ENCODE results near the gene USP1. TPM values are rescaled to one million over a fixed set of nuclear protein-coding genes. Genes with fewer than 3 reads are reported as not detected.

USP1 gene
- total RNA-seq, 1 donor from 2014 or later, result 37.8 TPM

DNA sequence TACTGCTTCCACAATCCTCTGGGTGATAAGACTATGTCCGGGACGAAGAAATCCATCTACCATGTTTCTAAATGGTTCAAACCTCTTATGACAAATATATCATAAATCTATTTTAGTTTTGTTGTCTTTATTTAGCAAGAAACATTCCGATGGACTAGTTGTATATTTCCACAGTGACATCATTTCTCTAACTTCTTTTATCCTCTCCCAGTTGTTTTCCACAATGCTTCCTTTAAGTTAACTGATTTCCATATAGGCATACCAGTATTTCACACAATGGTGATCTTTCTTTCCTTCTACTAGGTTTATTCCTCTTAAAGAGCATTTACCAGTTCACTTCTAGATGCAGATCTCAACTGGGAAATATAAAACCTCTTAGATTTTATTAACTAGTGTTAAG, 44.8 kb downstream of the USP1 start:
- DNase-seq (ENCODE audit: low read depth, low spot score), result no peak

GRCh38 chr1:62484824-62485468, 48.1 kb downstream of the USP1 start:
- DNase-seq (ENCODE audit: low read depth, low spot score), result no peak

- DNase-seq (ENCODE audit: low read depth, low spot score), result no peak
Observed at GRCh38 chr1:62487956-62488355, 51.1 kb downstream of the USP1 start.

DNA sequence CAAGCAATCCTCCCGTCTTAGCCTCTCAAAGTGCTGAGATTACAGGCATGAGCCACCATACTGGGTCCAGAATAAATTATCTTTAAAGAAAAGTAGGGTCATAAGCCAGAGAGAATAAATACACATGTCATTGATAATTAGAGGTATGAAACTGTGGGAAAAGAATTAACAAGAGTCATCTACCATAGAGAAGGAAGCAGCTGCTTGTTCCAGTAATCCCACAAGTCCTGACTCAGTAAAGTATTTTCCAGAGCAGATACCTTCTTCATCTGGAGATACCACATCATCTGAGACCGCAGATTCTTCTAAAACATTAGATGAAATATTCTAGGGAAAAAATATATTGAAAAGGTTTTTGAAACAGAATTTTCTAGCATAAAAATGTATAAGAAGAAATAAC, 55.7 kb downstream of the USP1 start:
- DNase-seq (ENCODE audit: low read depth, low spot score), result no peak

DNA sequence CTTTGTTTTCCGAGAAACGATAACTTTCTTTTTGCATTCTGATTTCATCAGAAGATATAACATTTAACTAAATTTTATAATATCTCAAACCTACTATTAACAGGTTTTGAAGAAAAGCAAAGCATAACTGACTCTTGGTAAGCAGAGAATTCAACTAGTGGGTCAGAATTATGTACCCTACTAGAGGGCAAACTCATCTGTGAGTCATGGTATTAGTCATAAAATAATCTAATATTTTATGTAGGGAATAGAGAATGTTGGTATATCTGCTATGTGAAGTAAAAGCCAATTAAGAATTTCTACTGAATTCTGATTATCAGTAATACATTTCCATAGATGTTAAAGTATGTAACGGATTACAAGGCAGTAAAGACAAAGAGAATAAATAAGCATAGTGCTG, 56.8 kb downstream of the USP1 start:
- no peak for DNase-seq (ENCODE audit: low read depth, low spot score)

- DNase-seq (ENCODE audit: low read depth, low spot score), result no peak
Observed at GRCh38 chr1:62494137-62494536, 57.3 kb downstream of the USP1 start.

DNA sequence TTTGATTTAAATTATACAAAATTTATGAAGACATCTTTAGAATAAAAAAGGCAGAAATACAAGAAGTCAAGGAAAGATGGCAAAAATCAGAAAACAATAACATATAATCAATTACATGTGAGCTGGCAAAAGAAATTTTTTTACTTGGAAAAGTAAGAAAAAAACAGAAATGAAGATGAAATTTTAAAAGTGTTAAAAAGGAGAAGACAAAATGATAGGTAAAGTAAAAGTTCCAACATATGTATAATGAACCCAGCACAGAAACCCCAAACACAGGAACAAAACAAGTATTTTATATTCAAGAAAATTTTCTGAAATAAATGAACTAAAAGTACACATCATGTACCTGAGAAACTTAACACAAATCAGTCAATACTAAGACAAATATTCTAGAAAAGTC, 63.4 kb downstream of the USP1 start:
- no peak for DNase-seq (ENCODE audit: low read depth, low spot score)

Other genes with a start within 250 kb of the USP1 start
- gene L1TD1, start 242.2 kb upstream of the USP1 start, total RNA-seq, result not detected in 2 replicates
- gene KANK4, start 117.6 kb upstream of the USP1 start, total RNA-seq, result not detected in 2 replicates
- gene ANGPTL3, start 160.5 kb downstream of the USP1 start, total RNA-seq, result not detected in 2 replicates